Neuronal stem cell (in vitro differentiated cells): ENCODE results near the gene RASA2.
"Not testable (repeated sequence)": the region's sequence is repeated elsewhere in the genome, so short reads cannot be mapped to it uniquely, and the experiment has no call there.

Experiments
- DNase-seq: peaks from one replicate; pipeline ENCODE4 v3.0.0-alpha.2; 2013; ENCODE audit warnings: low spot score
- H2AFZ ChIP-seq: one replicate; pipeline ENCODE4 v1.6.1; 2013; ENCODE audit warnings: mild to moderate bottlenecking, low read length, inconsistent platforms
- H2AK5ac ChIP-seq: 2 replicates; pipeline ENCODE4 v1.6.1; 2013; ENCODE audit warnings: low read depth, mild to moderate bottlenecking, inconsistent platforms, low read length, moderate library complexity, mixed read lengths
- H2BK120ac ChIP-seq: 2 replicates; pipeline ENCODE4 v1.6.1; 2013; ENCODE audit warnings: low read depth, mild to moderate bottlenecking, inconsistent platforms, low read length, moderate library complexity, mixed read lengths
- H2BK12ac ChIP-seq: one replicate; pipeline ENCODE4 v1.6.1; 2013; ENCODE audit warnings: low read length, inconsistent platforms
- H2BK15ac ChIP-seq: 2 replicates; pipeline ENCODE4 v1.6.1; 2013; ENCODE audit warnings: mild to moderate bottlenecking, low read length, inconsistent platforms, mixed read lengths
- H2BK5ac ChIP-seq: one replicate; pipeline ENCODE4 v1.6.1; 2013; ENCODE audit warnings: inconsistent platforms, mild to moderate bottlenecking, low read length, moderate library complexity
- H3K14ac ChIP-seq: one replicate; pipeline ENCODE4 v1.6.1; 2013; ENCODE audit warnings: low read length, inconsistent platforms
- H3K18ac ChIP-seq: 2 replicates; pipeline ENCODE4 v1.6.1; 2013; ENCODE audit warnings: low read length, inconsistent platforms
- H3K23ac ChIP-seq: 2 replicates; pipeline ENCODE4 v1.6.1; 2013; ENCODE audit warnings: low read depth, mild to moderate bottlenecking, mixed read lengths, low read length, inconsistent platforms; ENCODE audit not compliant: poor library complexity
- H3K27ac ChIP-seq: replicated peaks from 3 replicates; pipeline ENCODE4 v1.5.1; 2013; ENCODE audit warnings: low read length, inconsistent platforms
- H3K27me3 ChIP-seq, 3 experiments: 2 replicates each; pipeline ENCODE4 v1.6.1; 2013; ENCODE audit warnings: low read length in 3 of 3, mild to moderate bottlenecking in 2 of 3, inconsistent platforms in 1 of 3, low read depth in 1 of 3, mixed read lengths in 1 of 3, moderate library complexity in 1 of 3; ENCODE audit not compliant: control insufficient read depth in 3 of 3, insufficient read depth in 3 of 3
- H3K36me3 ChIP-seq, 2 donors: replicated peaks in 1 of 2; 2 replicates each; pipeline ENCODE4 v1.6.1; 2013; ENCODE audit warnings: low read length in 2 of 2; ENCODE audit not compliant: control insufficient read depth in 2 of 2, insufficient read depth in 2 of 2
- H3K4ac ChIP-seq: 2 replicates; pipeline ENCODE4 v1.6.1; 2013; ENCODE audit warnings: inconsistent platforms, mild to moderate bottlenecking, low read length, moderate library complexity
- H3K4me1 ChIP-seq, 2 donors: 1 replicate in 1 of 2; 2 replicates in 1 of 2; pipeline ENCODE4 v1.6.1; 2013; ENCODE audit warnings: low read length in 2 of 2, low read depth in 1 of 2; ENCODE audit not compliant: control insufficient read depth in 2 of 2, insufficient read depth in 1 of 2
- H3K4me2 ChIP-seq: one replicate; pipeline ENCODE4 v1.6.1; 2013; ENCODE audit warnings: mild to moderate bottlenecking, low read length, inconsistent platforms; ENCODE audit not compliant: insufficient read depth, poor library complexity, severe bottlenecking
- H3K4me3 ChIP-seq, 2 donors: 2 replicates each; pipeline ENCODE4 v1.5.1; 2013; ENCODE audit warnings: low read length in 2 of 2, mild to moderate bottlenecking in 2 of 2, inconsistent platforms in 1 of 2, moderate library complexity in 1 of 2
- H3K79me1 ChIP-seq: one replicate; pipeline ENCODE4 v1.6.1; 2013; ENCODE audit warnings: low read depth, mild to moderate bottlenecking, inconsistent platforms, low read length, moderate library complexity
- H3K9ac ChIP-seq: one replicate; pipeline ENCODE4 v1.6.1; 2013; ENCODE audit warnings: mild to moderate bottlenecking, low read depth, low read length, inconsistent platforms; ENCODE audit not compliant: poor library complexity
- H3K9me3 ChIP-seq, 2 donors: replicated peaks in 1 of 2; 2 replicates each; pipeline versions ENCODE3 to v1.6.1; 2013; ENCODE audit warnings: low read length in 2 of 2, mild to moderate bottlenecking in 2 of 2, inconsistent platforms in 1 of 2, low read depth in 1 of 2, mixed read lengths in 1 of 2, moderate library complexity in 1 of 2; ENCODE audit not compliant: control insufficient read depth in 2 of 2, insufficient read depth in 1 of 2
- H4K8ac ChIP-seq: one replicate; pipeline ENCODE4 v1.6.1; 2013; ENCODE audit warnings: low read depth, mild to moderate bottlenecking, inconsistent platforms, low read length, moderate library complexity
- H4K91ac ChIP-seq: one replicate; pipeline ENCODE4 v1.6.1; 2013; ENCODE audit warnings: low read length, low read depth, mild to moderate bottlenecking, inconsistent platforms; ENCODE audit not compliant: poor library complexity
- WGBS, 2 donors: extraction: QIAGEN DNeasy Blood & Tissue Kit; methylation state at CpG; one replicate each; pipeline ENCODE4 v1.1.7; 2013; ENCODE audit warnings: missing lambda C conversion rate in 2 of 2, mixed read lengths in 1 of 2; ENCODE audit not compliant: insufficient read length in 2 of 2, insufficient replicate concordance in 1 of 2; ENCODE audit errors: extremely low coverage in 2 of 2; 5-methylcytosine and 5-hydroxymethylcytosine counted together

Gene RASA2

GRCh38 chr3:141493184-141493583 is 6.4 kb downstream of the RASA2 start:
- H2BK12ac ChIP-seq = no peak overlapping the region
- peaks cover 0 to 4% of the 10 kb centered on the region in 2 donors for H3K36me3 ChIP-seq
- no peak overlapping the region for H4K91ac ChIP-seq
- H3K27me3 ChIP-seq = no peaks in the 10 kb centered on the region
- no peak overlapping the region for H2BK120ac ChIP-seq
- H2AFZ ChIP-seq = no peak overlapping the region
- no peak overlapping the region for H3K4me2 ChIP-seq
- H3K14ac ChIP-seq = no peak overlapping the region
- H3K27ac ChIP-seq = no peak overlapping the region
- no peak for DNase-seq
- peaks cover 4 to 8% of the 10 kb centered on the region in 2 donors for H3K4me1 ChIP-seq
- H3K23ac ChIP-seq = no peak overlapping the region
- WGBS, 2 donors = no CpG with 5 or more reads among the region's 1 CpG
- H3K4me3 ChIP-seq = no peak overlapping the region
- no peak overlapping the region for H2BK15ac ChIP-seq
- no peak overlapping the region for H3K9ac ChIP-seq
- no peak overlapping the region for H3K18ac ChIP-seq
- no peaks in the 10 kb centered on the region for H3K9me3 ChIP-seq
- H2AK5ac ChIP-seq = no peak overlapping the region
- H3K4ac ChIP-seq = no peak overlapping the region
- no peak overlapping the region for H2BK5ac ChIP-seq
- H4K8ac ChIP-seq = no peak overlapping the region
- H3K79me1 ChIP-seq = no peaks in the 10 kb centered on the region

- not testable (repeated sequence) for H3K9ac ChIP-seq, H3K9me3 ChIP-seq, H2AFZ ChIP-seq, H2BK5ac ChIP-seq, H3K4me2 ChIP-seq, DNase-seq, H2BK15ac ChIP-seq, H3K4me1 ChIP-seq, H3K23ac ChIP-seq, H2AK5ac ChIP-seq, H3K4ac ChIP-seq, H3K14ac ChIP-seq, H2BK120ac ChIP-seq, H3K36me3 ChIP-seq, H3K79me1 ChIP-seq, H3K18ac ChIP-seq, H3K27ac ChIP-seq, H3K27me3 ChIP-seq, H4K8ac ChIP-seq, H2BK12ac ChIP-seq, H3K4me3 ChIP-seq, H4K91ac ChIP-seq
- WGBS, 2 donors = no CpG with 5 or more reads among the region's 4 CpGs
Observed at GRCh38 chr3:141497589-141497988, 10.8 kb downstream of the RASA2 start.

- H3K4me2 ChIP-seq = no peak overlapping the region
- no peak overlapping the region for H3K4me3 ChIP-seq
- H4K91ac ChIP-seq = no peak overlapping the region
- no CpG with 5 or more reads among the region's 6 CpGs for WGBS, 2 donors
- no peaks in the 10 kb centered on the region for H3K79me1 ChIP-seq
- no peak overlapping the region for H3K23ac ChIP-seq
- no peak overlapping the region for H3K4ac ChIP-seq
- no peak overlapping the region for H2BK120ac ChIP-seq
- no peak overlapping the region for H2BK15ac ChIP-seq
- no peak overlapping the region for H2AFZ ChIP-seq
- H2BK5ac ChIP-seq = no peak overlapping the region
- H3K27me3 ChIP-seq = no peaks in the 10 kb centered on the region
- H3K9me3 ChIP-seq = peaks cover 0 to 7% of the 10 kb centered on the region in 2 donors
- H3K9ac ChIP-seq = no peak overlapping the region
- no peak overlapping the region for H3K14ac ChIP-seq
- no peak overlapping the region for H3K18ac ChIP-seq
- no peak overlapping the region for H4K8ac ChIP-seq
- DNase-seq = no peak
- no peaks in the 10 kb centered on the region for H3K4me1 ChIP-seq
- peaks cover 0 to 3% of the 10 kb centered on the region in 2 donors for H3K36me3 ChIP-seq
- H3K27ac ChIP-seq = no peak overlapping the region
- no peak overlapping the region for H2AK5ac ChIP-seq
- H2BK12ac ChIP-seq = no peak overlapping the region
Observed at GRCh38 chr3:141498598-141499223, 11.9 kb downstream of the RASA2 start.

GRCh38 chr3:141499284-141499683 is 12.5 kb downstream of the RASA2 start:
- H4K91ac ChIP-seq = no peak overlapping the region
- no peak overlapping the region for H3K4me3 ChIP-seq

More at GRCh38 chr3:141499284-141499683, 12.5 kb downstream of the RASA2 start:
- H2BK120ac ChIP-seq = no peak overlapping the region
- peaks cover 0 to 3% of the 10 kb centered on the region in 2 donors for H3K36me3 ChIP-seq
- H3K14ac ChIP-seq = no peak overlapping the region
- H2BK5ac ChIP-seq = no peak overlapping the region
- no peak overlapping the region for H3K27ac ChIP-seq
- H4K8ac ChIP-seq = no peak overlapping the region
- H2BK15ac ChIP-seq = no peak overlapping the region
- no peak overlapping the region for H3K23ac ChIP-seq
- no peak overlapping the region for H3K4me2 ChIP-seq
- no peak overlapping the region for H2AFZ ChIP-seq
- H2BK12ac ChIP-seq = no peak overlapping the region
- H2AK5ac ChIP-seq = no peak overlapping the region
- H3K4me1 ChIP-seq = no peaks in the 10 kb centered on the region
- H3K9me3 ChIP-seq = peaks cover 0 to 7% of the 10 kb centered on the region in 2 donors
- H3K79me1 ChIP-seq = no peaks in the 10 kb centered on the region
- no peak overlapping the region for H3K9ac ChIP-seq
- H3K27me3 ChIP-seq = no peaks in the 10 kb centered on the region
- DNase-seq = no peak
- H3K4ac ChIP-seq = no peak overlapping the region
- WGBS, 2 donors = no CpG with 5 or more reads among the region's 4 CpGs
- H3K18ac ChIP-seq = no peak overlapping the region
